HG03558 (cell line): ENCODE results near the gene RUVBL2.

ENCODE experiments used
- ATAC-seq: cut with Tn5 transposase; IDR thresholded peaks from one replicate; pipeline ENCODE4 v1.9.1; 2021; ENCODE audit warnings: moderate number of reproducible peaks; ENCODE audit not compliant: unreplicated experiment; ENCODE audit errors: extremely low read depth

Gene RUVBL2

DNA sequence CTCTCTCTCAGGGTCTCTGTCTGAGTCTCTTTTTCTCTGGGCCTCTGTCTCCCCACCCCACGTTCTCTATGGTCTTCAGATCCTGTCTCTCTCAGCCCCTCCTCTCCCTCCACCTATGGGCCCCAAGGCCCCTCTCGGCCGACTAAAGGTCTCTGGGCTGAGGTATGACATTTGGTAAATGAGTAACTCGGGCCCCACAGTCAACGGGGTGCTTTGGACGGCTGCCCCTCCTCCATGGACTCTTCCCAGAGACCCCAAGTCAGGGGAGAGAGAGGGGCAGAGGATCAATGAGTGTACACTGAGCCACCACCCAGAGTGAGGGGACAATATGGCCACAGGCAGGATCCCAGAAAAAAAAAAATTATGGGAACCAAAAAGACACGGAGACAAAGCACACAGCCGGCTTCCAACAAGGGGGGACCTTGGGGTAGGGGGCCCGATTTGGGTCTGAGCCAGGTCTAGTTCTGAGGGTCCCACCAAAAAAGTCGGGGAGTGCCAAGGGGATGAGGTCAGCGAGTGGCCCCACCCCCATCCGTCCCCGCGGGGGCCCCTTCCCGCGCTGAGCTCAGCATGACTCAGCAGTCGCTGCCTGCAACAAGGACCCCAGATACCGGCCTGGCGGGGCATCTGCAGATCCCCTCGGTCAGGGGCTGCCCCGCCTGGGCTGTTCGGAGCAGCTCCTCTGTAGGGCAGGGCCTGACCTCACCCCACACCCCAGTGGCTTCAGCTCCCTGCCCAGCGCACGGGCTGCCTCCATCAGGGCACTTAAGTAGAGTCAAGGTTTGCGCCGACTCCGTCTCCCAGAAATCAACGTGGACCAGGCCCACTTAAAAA is 30.1 kb upstream of the RUVBL2 start:
- no peak for ATAC-seq

DNA sequence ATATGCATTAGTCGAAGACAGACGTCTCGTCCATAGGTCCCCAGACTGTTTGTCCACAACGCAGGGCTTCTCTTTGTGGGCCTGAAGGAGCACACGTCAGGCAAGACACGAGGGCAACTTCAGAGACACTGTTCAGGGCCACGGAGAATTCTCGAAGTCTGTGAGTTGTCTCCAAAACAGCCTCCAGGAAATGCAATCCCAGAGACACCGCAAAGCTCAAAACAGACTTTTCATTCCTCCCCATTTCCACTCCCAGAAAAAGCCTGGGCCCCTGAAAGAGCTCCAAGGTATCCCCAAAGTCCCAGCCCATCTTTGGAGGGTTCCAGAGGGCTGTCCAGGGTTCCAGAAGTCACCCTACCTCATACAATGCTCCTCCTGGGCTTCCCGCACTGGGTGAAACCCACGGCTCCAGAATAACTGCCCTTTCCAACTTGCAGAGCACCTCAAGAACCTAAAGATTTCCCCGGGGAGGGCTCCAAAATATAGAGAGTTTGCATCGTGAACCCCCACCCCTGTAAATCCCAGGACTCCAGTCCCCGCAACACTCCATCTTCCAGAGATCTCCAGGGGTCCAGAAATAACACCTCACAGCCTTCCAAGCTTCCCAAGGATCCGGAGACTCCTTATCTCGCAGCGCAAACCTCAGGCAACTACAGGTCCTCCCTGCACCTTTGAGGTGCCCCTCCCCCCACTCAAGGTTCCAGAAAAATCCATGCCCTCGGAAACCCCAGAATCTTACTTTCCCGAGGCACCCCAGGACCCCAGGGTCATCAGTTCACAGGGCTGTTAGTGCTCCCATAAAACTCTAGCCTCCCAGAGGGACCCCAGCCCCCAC is 29.3 kb upstream of the RUVBL2 start:
- ATAC-seq = no peak

- ATAC-seq = peak; percentile 24
Measured at GRCh38 chr19:48965040-48965805, 28.5 kb upstream of the RUVBL2 start, which contains the start of gene FTL. FTL (plus strand) TSS chr19:48965309; CDS start chr19:48965508, 199 bp downstream.

DNA sequence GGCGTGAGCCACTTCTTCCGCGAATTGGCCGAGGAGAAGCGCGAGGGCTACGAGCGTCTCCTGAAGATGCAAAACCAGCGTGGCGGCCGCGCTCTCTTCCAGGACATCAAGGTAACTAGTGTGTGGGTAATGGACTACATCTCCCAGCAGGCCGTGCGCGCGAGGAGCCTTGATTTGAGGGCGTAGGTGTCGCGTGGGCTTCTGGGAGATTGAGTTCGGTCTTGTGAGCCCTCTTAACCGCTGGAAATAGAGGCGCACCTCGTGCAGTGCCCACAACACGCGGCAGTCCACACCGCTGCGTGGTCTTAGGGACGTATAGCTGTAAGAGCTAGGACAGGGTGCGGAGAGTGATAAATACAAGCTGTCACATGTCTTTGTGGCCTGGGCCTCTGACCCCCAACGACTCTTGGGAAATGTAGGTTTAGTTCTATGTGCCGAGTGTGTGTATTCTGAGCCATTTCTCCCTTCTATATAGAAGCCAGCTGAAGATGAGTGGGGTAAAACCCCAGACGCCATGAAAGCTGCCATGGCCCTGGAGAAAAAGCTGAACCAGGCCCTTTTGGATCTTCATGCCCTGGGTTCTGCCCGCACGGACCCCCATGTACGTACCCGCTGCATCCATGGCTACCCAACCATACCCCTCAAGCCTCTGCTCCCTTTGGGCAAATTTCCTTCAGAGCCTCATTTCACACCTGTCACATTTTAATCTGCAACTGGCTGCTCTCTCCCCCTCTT is 27.7 kb upstream of the RUVBL2 start:
- ATAC-seq = peak; percentile 12

DNA sequence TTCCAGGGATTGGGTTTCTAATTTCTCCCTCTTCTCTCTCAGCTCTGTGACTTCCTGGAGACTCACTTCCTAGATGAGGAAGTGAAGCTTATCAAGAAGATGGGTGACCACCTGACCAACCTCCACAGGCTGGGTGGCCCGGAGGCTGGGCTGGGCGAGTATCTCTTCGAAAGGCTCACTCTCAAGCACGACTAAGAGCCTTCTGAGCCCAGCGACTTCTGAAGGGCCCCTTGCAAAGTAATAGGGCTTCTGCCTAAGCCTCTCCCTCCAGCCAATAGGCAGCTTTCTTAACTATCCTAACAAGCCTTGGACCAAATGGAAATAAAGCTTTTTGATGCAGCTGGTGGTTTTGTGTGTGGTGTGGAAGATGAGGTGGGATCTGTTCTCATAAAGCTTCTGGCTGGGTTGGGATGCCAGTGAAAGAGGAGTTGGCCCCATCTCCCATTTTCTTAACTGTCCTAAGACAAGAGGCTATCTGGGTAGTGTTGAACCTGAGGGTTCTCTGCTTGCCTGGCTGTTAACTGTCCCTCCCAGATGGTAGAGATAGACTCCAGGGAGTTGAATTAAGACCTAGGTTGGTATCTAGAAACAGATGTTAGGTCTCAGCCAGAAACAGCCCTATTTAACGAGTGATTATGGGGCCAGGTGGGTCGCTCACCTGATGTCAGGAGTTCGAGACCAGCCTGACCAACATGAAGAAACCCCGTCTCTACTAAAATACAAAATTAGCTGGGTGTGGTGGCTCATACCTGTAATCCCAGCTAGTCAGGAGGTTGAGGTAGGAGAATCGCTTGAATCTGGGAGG is 26.9 kb upstream of the RUVBL2 start:
- ATAC-seq = no peak

- ATAC-seq = no peak
Measured at GRCh38 chr19:48967346-48968178, 26.1 kb upstream of the RUVBL2 start.

DNA sequence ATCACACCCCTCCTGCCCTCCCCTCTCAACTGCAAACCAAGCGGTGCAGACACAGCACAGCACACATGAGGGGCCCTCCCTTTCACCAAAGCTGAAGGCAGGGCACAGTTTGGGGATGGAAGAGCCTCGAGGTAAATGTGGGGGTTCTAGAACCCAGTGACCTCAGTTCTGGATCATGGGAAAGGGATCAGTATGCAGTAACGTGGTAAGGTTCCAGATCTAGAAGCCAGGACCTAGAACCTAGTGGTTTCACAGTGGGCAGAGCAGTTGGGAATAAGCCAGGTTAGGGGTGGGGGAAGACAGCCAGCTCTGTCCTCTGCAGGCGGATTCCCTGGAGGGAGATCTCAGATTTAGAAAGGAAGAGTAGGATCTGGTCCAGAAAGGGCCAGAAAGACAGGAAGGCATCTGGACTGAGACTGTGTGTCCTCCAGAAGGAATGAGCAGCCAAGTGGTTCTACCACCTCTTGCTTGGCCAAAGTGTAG is 25.5 kb upstream of the RUVBL2 start:
- no peak for ATAC-seq

- ATAC-seq = no peak
Measured at GRCh38 chr19:48968813-48969218, 24.9 kb upstream of the RUVBL2 start.

DNA sequence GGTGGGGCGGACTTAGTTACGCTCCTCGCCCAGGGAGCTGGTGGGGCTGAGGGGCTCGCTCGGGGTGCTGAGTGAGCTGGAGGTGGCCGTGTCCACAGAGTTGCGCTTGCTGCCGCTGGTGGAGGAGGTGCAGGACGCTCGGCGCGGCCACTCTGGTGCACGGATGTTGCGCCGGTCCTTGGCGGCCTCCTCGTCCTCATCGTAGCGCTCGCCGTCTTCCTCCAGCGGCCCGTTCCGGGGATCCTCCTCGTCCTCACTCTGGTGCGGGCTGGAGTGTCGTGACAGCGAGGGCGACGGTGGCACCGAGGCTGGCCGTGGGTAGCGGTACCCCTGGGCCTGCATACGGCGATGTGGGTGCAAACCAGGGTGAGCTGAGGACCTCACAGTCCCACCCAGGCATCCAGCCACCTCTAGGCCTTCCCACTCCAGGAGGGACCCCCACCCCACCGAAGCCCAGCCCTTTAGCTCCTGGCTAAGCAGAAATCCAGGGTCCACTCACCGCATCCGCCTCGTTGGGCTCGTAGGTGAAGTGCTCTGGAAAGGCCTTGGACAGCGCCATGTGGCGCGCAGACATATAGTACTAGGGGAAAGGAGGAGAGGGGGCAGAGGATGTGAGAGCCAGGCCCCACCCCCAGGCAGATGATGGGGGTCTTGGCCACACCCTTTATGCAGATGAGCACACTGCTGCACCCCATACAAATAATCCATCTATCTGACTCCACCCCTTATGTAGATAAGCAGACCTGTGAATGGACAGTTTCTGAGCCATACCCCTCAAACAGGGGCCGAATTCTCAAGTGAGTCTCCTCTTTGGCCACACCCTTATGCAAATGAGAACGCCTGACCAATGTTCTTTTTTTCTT is 24.2 kb upstream of the RUVBL2 start:
- ATAC-seq = no peak

GRCh38 chr19:48970139-48970766 is 23.4 kb upstream of the RUVBL2 start:
- no peak for ATAC-seq

GRCh38 chr19:48970923-48971395 is 22.7 kb upstream of the RUVBL2 start:
- no peak for ATAC-seq

GRCh38 chr19:48975947-48976847 is 17.5 kb upstream of the RUVBL2 start:
- ATAC-seq = no peak

GRCh38 chr19:48977061-48977460 is 16.6 kb upstream of the RUVBL2 start:
- ATAC-seq = no peak

- no peak for ATAC-seq
Measured at GRCh38 chr19:48982280-48982679, 11.4 kb upstream of the RUVBL2 start.

- no peak for ATAC-seq
Measured at GRCh38 chr19:48985711-48986110, 8.0 kb upstream of the RUVBL2 start.

- ATAC-seq = no peak
Measured at GRCh38 chr19:48986211-48986610, 7.5 kb upstream of the RUVBL2 start.
